Measurements from ENCODE around the gene SORCS1.

DNA sequence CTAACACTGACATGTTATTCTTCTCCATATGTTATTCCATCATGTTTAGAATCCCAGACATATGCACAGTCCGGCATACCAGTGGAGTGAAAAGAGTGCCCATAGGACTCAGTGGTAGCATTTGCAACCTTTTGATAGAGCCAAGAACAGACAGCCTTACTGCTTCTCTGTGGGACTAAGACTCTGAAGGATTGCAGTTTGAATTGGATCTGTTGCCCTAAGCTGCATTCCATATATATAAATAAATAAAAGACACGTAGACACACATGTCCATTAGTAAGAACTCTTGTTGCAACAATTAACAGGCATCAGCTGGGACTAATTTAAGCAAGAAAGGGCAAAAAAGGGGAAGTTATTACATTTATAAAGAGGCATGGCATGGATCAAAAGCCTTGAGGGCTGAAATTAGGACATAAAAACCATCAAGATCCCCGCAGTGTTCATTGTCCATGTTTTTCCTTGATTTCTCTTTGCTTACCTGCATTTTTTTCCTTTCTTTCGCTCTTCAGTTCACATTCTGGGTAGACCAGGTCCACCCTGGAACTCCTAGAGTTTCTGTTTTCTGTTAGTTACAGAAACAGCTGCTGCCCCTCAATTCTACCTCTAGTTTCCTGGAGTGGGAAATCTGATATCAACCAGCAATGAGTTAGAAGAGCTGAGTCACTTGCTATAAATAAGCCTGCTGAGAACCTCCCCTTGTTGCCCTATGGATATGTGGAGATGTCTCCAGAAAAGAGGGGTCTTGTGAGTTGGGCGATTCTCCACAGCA lies 132.4 kb downstream of the SORCS1 start:
- TF ChIP-seq, protein P1, sequence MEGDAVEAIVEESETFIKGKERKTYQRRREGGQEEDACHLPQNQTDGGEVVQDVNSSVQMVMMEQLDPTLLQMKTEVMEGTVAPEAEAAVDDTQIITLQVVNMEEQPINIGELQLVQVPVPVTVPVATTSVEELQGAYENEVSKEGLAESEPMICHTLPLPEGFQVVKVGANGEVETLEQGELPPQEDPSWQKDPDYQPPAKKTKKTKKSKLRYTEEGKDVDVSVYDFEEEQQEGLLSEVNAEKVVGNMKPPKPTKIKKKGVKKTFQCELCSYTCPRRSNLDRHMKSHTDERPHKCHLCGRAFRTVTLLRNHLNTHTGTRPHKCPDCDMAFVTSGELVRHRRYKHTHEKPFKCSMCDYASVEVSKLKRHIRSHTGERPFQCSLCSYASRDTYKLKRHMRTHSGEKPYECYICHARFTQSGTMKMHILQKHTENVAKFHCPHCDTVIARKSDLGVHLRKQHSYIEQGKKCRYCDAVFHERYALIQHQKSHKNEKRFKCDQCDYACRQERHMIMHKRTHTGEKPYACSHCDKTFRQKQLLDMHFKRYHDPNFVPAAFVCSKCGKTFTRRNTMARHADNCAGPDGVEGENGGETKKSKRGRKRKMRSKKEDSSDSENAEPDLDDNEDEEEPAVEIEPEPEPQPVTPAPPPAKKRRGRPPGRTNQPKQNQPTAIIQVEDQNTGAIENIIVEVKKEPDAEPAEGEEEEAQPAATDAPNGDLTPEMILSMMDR (conservative IDR thresholded peaks at IDR 0.05 in 1 of 2, IDR thresholded peaks at IDR 0.05 in 1 of 2; ENCODE audit: low read depth in 1 of 2, low read length in 2 of 2): no peak
- no peak for TF ChIP-seq EZH2 (IDR thresholded peaks at IDR 0.05; ENCODE audit: low read length, missing control alignments)
